ENCODE data around the gene NT5DC3.

NT5DC3 gene

GRCh38 chr12:103766028-103766427 is 75.0 kb downstream of the NT5DC3 start:
- ATAC-seq, result no peak
- TF ChIP-seq ZNF70 (CRISPR knock-in tag; IDR thresholded peaks at IDR 0.05), result no peak
- no peak for TF ChIP-seq GLIS3 (CRISPR knock-in tag; IDR thresholded peaks at IDR 0.05)
- TF ChIP-seq CSDC2 (CRISPR knock-in tag; IDR thresholded peaks at IDR 0.05), result no peak
- TF ChIP-seq, protein P1, sequence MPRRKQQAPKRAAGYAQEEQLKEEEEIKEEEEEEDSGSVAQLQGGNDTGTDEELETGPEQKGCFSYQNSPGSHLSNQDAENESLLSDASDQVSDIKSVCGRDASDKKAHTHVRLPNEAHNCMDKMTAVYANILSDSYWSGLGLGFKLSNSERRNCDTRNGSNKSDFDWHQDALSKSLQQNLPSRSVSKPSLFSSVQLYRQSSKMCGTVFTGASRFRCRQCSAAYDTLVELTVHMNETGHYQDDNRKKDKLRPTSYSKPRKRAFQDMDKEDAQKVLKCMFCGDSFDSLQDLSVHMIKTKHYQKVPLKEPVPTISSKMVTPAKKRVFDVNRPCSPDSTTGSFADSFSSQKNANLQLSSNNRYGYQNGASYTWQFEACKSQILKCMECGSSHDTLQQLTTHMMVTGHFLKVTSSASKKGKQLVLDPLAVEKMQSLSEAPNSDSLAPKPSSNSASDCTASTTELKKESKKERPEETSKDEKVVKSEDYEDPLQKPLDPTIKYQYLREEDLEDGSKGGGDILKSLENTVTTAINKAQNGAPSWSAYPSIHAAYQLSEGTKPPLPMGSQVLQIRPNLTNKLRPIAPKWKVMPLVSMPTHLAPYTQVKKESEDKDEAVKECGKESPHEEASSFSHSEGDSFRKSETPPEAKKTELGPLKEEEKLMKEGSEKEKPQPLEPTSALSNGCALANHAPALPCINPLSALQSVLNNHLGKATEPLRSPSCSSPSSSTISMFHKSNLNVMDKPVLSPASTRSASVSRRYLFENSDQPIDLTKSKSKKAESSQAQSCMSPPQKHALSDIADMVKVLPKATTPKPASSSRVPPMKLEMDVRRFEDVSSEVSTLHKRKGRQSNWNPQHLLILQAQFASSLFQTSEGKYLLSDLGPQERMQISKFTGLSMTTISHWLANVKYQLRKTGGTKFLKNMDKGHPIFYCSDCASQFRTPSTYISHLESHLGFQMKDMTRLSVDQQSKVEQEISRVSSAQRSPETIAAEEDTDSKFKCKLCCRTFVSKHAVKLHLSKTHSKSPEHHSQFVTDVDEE (CRISPR knock-in tag; IDR thresholded peaks at IDR 0.05), result no peak
- TF ChIP-seq PPARA (CRISPR knock-in tag; IDR thresholded peaks at IDR 0.05; ENCODE audit: borderline replicate concordance), result no peak
- no peak for TF ChIP-seq SNAI2 (CRISPR knock-in tag; IDR thresholded peaks at IDR 0.05)
- TF ChIP-seq PATZ1 (CRISPR knock-in tag; IDR thresholded peaks at IDR 0.05; ENCODE audit: borderline replicate concordance), result no peak
- no peak for TF ChIP-seq ZFP3 (CRISPR knock-in tag; IDR thresholded peaks at IDR 0.05)
- TF ChIP-seq, protein P2, sequence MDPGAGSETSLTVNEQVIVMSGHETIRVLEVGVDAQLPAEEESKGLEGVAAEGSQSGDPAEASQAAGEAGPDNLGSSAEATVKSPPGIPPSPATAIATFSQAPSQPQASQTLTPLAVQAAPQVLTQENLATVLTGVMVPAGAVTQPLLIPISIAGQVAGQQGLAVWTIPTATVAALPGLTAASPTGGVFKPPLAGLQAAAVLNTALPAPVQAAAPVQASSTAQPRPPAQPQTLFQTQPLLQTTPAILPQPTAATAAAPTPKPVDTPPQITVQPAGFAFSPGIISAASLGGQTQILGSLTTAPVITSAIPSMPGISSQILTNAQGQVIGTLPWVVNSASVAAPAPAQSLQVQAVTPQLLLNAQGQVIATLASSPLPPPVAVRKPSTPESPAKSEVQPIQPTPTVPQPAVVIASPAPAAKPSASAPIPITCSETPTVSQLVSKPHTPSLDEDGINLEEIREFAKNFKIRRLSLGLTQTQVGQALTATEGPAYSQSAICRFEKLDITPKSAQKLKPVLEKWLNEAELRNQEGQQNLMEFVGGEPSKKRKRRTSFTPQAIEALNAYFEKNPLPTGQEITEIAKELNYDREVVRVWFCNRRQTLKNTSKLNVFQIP (CRISPR knock-in tag; IDR thresholded peaks at IDR 0.05; ENCODE audit: borderline replicate concordance, low read depth), result no peak
- no peak for TF ChIP-seq ZFP30 (CRISPR knock-in tag; IDR thresholded peaks at IDR 0.05)
- no peak for TF ChIP-seq BACH2 (CRISPR knock-in tag; IDR thresholded peaks at IDR 0.05; ENCODE audit: borderline replicate concordance)
- TF ChIP-seq ARNTL (CRISPR knock-in tag; IDR thresholded peaks at IDR 0.05; ENCODE audit: borderline replicate concordance, low read depth), result no peak
- no peak for TF ChIP-seq ESRRG (CRISPR knock-in tag; IDR thresholded peaks at IDR 0.05)

GRCh38 chr12:103765322-103765721 is 75.7 kb downstream of the NT5DC3 start:
- ATAC-seq, result no peak
- no peak for TF ChIP-seq PPARA (CRISPR knock-in tag; IDR thresholded peaks at IDR 0.05; ENCODE audit: borderline replicate concordance)
- TF ChIP-seq ARNTL (CRISPR knock-in tag; IDR thresholded peaks at IDR 0.05; ENCODE audit: borderline replicate concordance, low read depth), result no peak
- TF ChIP-seq GLIS3 (CRISPR knock-in tag; IDR thresholded peaks at IDR 0.05), result no peak
- TF ChIP-seq, protein P1 (CRISPR knock-in tag; IDR thresholded peaks at IDR 0.05), result no peak
- no peak for TF ChIP-seq RARB (CRISPR knock-in tag; IDR thresholded peaks at IDR 0.05)
- TF ChIP-seq, protein P3, sequence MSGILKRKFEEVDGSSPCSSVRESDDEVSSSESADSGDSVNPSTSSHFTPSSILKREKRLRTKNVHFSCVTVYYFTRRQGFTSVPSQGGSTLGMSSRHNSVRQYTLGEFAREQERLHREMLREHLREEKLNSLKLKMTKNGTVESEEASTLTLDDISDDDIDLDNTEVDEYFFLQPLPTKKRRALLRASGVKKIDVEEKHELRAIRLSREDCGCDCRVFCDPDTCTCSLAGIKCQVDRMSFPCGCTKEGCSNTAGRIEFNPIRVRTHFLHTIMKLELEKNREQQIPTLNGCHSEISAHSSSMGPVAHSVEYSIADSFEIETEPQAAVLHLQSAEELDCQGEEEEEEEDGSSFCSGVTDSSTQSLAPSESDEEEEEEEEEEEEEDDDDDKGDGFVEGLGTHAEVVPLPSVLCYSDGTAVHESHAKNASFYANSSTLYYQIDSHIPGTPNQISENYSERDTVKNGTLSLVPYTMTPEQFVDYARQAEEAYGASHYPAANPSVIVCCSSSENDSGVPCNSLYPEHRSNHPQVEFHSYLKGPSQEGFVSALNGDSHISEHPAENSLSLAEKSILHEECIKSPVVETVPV (CRISPR knock-in tag; IDR thresholded peaks at IDR 0.05), result no peak
- no peak for TF ChIP-seq TOX (CRISPR knock-in tag; IDR thresholded peaks at IDR 0.05; ENCODE audit: borderline replicate concordance)
- no peak for TF ChIP-seq ZC3H10 (CRISPR knock-in tag; IDR thresholded peaks at IDR 0.05)
- no peak for TF ChIP-seq ZNF565 (CRISPR knock-in tag; conservative IDR thresholded peaks at IDR 0.05; ENCODE audit: low read depth)
- no peak for TF ChIP-seq SNAI2 (CRISPR knock-in tag; IDR thresholded peaks at IDR 0.05)
- TF ChIP-seq PATZ1 (CRISPR knock-in tag; IDR thresholded peaks at IDR 0.05; ENCODE audit: borderline replicate concordance), result no peak
- TF ChIP-seq ZFP30 (CRISPR knock-in tag; IDR thresholded peaks at IDR 0.05), result no peak
- no peak for TF ChIP-seq CSDC2 (CRISPR knock-in tag; IDR thresholded peaks at IDR 0.05)
- no peak for TF ChIP-seq BACH2 (CRISPR knock-in tag; IDR thresholded peaks at IDR 0.05; ENCODE audit: borderline replicate concordance)
- no peak for TF ChIP-seq TCF4 (CRISPR knock-in tag; IDR thresholded peaks at IDR 0.05; ENCODE audit: borderline replicate concordance)
- TF ChIP-seq, protein P2 (CRISPR knock-in tag; IDR thresholded peaks at IDR 0.05; ENCODE audit: borderline replicate concordance, low read depth), result no peak
- TF ChIP-seq, protein P4, sequence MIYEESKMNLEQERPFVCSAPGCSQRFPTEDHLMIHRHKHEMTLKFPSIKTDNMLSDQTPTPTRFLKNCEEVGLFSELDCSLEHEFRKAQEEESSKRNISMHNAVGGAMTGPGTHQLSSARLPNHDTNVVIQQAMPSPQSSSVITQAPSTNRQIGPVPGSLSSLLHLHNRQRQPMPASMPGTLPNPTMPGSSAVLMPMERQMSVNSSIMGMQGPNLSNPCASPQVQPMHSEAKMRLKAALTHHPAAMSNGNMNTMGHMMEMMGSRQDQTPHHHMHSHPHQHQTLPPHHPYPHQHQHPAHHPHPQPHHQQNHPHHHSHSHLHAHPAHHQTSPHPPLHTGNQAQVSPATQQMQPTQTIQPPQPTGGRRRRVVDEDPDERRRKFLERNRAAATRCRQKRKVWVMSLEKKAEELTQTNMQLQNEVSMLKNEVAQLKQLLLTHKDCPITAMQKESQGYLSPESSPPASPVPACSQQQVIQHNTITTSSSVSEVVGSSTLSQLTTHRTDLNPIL (CRISPR knock-in tag; IDR thresholded peaks at IDR 0.05; ENCODE audit: low read depth), result no peak
- no peak for TF ChIP-seq ZNF70 (CRISPR knock-in tag; IDR thresholded peaks at IDR 0.05)

Data from SK-N-SH treated with all-trans-retinoic acid at 6 μM for 48 hours (cell line).